HG03045 (cell line): Measurements from ENCODE around the gene ELP2.

Experiments
- ATAC-seq: cut with Tn5 transposase; IDR thresholded peaks from one replicate; pipeline ENCODE4 v1.9.1; 2021; ENCODE audit warnings: mild to moderate bottlenecking, moderate library complexity; ENCODE audit not compliant: unreplicated experiment

The ELP2 gene

GRCh38 chr18:36120297-36120696, 9.4 kb upstream of the ELP2 start:
- no peak for ATAC-seq

GRCh38 chr18:36124841-36125240, 4.9 kb upstream of the ELP2 start:
- ATAC-seq: no peak

GRCh38 chr18:36126668-36127067, 3.0 kb upstream of the ELP2 start:
- no peak for ATAC-seq

GRCh38 chr18:36127836-36128529, 1.7 kb upstream of the ELP2 start:
- no peak for ATAC-seq

- no peak for ATAC-seq
Measured at GRCh38 chr18:36128530-36128870, 1.2 kb upstream of the ELP2 start.

GRCh38 chr18:36128907-36129299, 796 bp upstream of the ELP2 start:
- peak; percentile 18 for ATAC-seq

GRCh38 chr18:36130039-36130831, 536 bp downstream of the ELP2 start:
- peak; percentile 32 for ATAC-seq

- no peak for ATAC-seq
Measured at GRCh38 chr18:36130883-36131653, 1.4 kb downstream of the ELP2 start.

GRCh38 chr18:36131692-36132483, 2.2 kb downstream of the ELP2 start:
- ATAC-seq: no peak

- no peak for ATAC-seq
Measured at GRCh38 chr18:36132756-36133155, 3.1 kb downstream of the ELP2 start.

- ATAC-seq: no peak
Measured at GRCh38 chr18:36135264-36135663, 5.6 kb downstream of the ELP2 start.

- no peak for ATAC-seq
Measured at GRCh38 chr18:36139245-36139644, 9.5 kb downstream of the ELP2 start.

- ATAC-seq: no peak
Measured at GRCh38 chr18:36141576-36141975, 11.9 kb downstream of the ELP2 start.

GRCh38 chr18:36142751-36143150, 13.1 kb downstream of the ELP2 start:
- ATAC-seq: no peak

GRCh38 chr18:36143391-36143790, 13.7 kb downstream of the ELP2 start:
- ATAC-seq: no peak

- peak; percentile 84 for ATAC-seq
Measured at GRCh38 chr18:36149514-36150289, 20.0 kb downstream of the ELP2 start.

GRCh38 chr18:36152781-36153180, 23.1 kb downstream of the ELP2 start:
- ATAC-seq: no peak

GRCh38 chr18:36153203-36153602, 23.5 kb downstream of the ELP2 start:
- ATAC-seq: no peak

GRCh38 chr18:36153771-36154170, 24.1 kb downstream of the ELP2 start:
- no peak for ATAC-seq
